Activated naive CD8-positive, alpha-beta T cell treated with anti-CD3 and anti-CD28 coated beads, Interleukin-2, amount 50 U/mL, for 24 hours (primary cell): ENCODE measurements around the gene SPECC1.
"Not testable (repeated sequence)": the region's sequence is repeated elsewhere in the genome, so short reads cannot be mapped to it uniquely, and the experiment has no call there.

ENCODE experiments used
- ATAC-seq: fragments of 150-1000 bp; cut with Tn5 transposase; one replicate; pipeline ENCODE4 v1.10.0; 2021
- DNase-seq: peaks from one replicate; pipeline ENCODE4 v3.0.0; 2021
- H3K27ac Mint-ChIP-seq: one replicate; pipeline ENCODE4 v1.8.0; 2021; ENCODE audit warnings: mild to moderate bottlenecking, mixed read lengths
- H3K27me3 Mint-ChIP-seq: one replicate; pipeline ENCODE4 v1.8.0; 2021; ENCODE audit warnings: mixed read lengths
- H3K36me3 Mint-ChIP-seq: one replicate; pipeline ENCODE4 v1.8.0; 2021; ENCODE audit warnings: low read depth, mixed read lengths
- H3K4me1 Mint-ChIP-seq: one replicate; pipeline ENCODE4 v1.8.0; 2021; ENCODE audit warnings: mixed read lengths
- H3K4me3 Mint-ChIP-seq: one replicate; pipeline ENCODE4 v1.8.0; 2021; ENCODE audit warnings: mild to moderate bottlenecking, moderate library complexity, mixed read lengths
- H3K9me3 Mint-ChIP-seq: one replicate; pipeline ENCODE4 v1.8.0; 2021; ENCODE audit warnings: mixed read lengths

Gene SPECC1

DNA sequence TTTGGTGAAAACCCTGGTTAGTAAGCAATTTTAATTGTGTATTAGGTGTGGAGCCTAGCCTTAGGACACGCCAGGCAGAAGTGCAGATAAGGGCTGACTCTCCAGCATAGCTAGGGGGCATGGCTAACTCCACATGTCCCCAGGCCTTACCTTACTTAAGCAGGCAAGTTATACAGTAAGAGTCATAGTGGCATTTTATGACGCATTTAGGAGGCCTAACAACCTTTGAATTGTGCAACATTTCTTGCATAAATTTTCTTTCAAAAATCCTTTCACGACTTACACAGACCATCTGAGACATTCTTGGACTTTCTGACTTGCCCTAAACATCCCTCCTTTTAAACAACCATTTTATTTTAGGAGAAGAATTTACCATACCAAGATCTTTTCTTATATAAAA lies 187.1 kb downstream of the SPECC1 start:
- H3K27ac Mint-ChIP-seq, H3K27me3 Mint-ChIP-seq, DNase-seq, H3K4me3 Mint-ChIP-seq, H3K9me3 Mint-ChIP-seq, H3K36me3 Mint-ChIP-seq, ATAC-seq, H3K4me1 Mint-ChIP-seq: not testable (repeated sequence)

DNA sequence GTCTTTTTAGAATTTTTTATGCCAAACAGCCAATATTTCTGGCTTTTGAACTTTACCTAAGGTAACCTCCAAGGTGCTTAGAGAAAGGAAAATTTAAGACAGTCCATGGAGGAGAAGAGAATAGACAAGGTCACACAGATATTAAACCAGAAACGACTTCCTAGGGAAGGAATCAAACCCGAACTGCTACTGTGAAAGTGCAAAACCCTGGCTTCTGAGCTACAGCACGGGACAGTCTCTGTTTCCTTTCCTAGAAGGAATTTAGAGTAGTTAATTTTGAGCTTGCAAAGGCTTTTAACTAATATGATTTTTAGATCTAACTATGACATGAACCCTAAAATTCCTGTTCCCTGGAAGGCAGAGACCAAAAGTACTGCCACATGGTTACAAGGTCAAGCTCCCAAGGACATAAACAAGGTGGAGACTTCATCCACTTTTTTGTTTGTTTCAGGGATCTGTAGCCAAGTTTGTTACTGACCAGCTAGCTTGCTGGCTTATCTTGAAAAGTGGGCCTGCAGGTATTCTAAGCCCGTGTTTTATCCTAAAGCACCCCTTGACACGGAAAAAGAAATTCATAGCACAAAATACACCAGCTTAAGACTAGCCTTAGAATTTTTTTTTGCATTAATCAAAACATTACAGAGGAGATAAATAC lies 188.2 kb downstream of the SPECC1 start:
- DNase-seq (no peak), ATAC-seq (no peak)
- H3K36me3 Mint-ChIP-seq: peaks cover 1% of the 10 kb centered on the region
- H3K4me1 Mint-ChIP-seq: no peaks in the 10 kb centered on the region
- H3K27me3 Mint-ChIP-seq: no peaks in the 10 kb centered on the region
- no peak overlapping the region for H3K27ac Mint-ChIP-seq
- H3K9me3 Mint-ChIP-seq: peaks cover 6% of the 10 kb centered on the region
- no peak overlapping the region for H3K4me3 Mint-ChIP-seq

- no peaks in the 10 kb centered on the region for H3K9me3 Mint-ChIP-seq
- H3K27ac Mint-ChIP-seq: no peak overlapping the region
- no peak for DNase-seq
- no peaks in the 10 kb centered on the region for H3K27me3 Mint-ChIP-seq
- no peak for ATAC-seq
- peaks cover 7% of the 10 kb centered on the region for H3K4me1 Mint-ChIP-seq
- no peak overlapping the region for H3K4me3 Mint-ChIP-seq
- peaks cover 1% of the 10 kb centered on the region for H3K36me3 Mint-ChIP-seq
These were observed 191.0 kb downstream of the SPECC1 start for GRCh38 chr17:20200016-20200795.

DNA sequence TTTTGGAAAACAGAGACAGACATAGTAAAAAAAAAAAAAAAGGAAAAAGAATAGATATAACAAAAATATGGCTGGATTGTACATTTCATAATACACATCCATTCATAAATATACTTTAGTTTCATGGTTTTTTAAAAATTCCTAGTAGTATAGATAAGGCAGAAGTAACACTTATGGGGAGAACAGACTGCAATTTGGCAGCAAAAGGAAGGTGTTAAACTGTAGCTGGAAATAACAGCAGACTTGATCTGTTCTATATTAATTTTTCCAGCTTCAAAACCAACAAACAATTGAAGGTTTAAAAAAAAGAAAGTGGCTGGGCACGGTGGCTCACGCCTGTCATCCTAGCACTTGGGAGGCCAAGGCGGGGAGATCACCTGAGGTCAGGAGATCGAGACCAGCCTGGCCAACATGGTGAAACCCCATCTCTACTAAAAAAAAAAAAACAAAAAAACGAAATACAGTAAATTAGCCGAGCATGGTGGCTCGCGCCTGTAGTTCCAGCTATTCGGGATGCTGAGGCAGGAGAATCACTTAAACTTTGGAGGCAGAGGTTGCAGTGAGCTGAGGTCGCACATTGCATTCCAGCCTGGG lies 191.8 kb downstream of the SPECC1 start:
- Mint-ChIP-seq H3K4me1 (peaks cover 14% of the 10 kb centered on the region), H3K27ac (no peak overlapping the region), H3K4me3 (no peak overlapping the region), H3K36me3 (peaks cover 1% of the 10 kb centered on the region), H3K27me3 (no peaks in the 10 kb centered on the region), H3K9me3 (no peaks in the 10 kb centered on the region)
- no peak for DNase-seq
- no peak for ATAC-seq

- DNase-seq: no peak
- Mint-ChIP-seq H3K4me3 (no peak overlapping the region), H3K27ac (no peak overlapping the region), H3K27me3 (no peaks in the 10 kb centered on the region), H3K36me3 (peaks cover 1% of the 10 kb centered on the region), H3K4me1 (peaks cover 25% of the 10 kb centered on the region), H3K9me3 (no peaks in the 10 kb centered on the region)
- ATAC-seq: no peak
These were observed 193.0 kb downstream of the SPECC1 start for GRCh38 chr17:20202141-20202621.

GRCh38 chr17:20203018-20203417 lies 193.9 kb downstream of the SPECC1 start:
- no peaks in the 10 kb centered on the region for H3K9me3 Mint-ChIP-seq
- no peak overlapping the region for H3K4me3 Mint-ChIP-seq
- peaks cover 26% of the 10 kb centered on the region for H3K4me1 Mint-ChIP-seq
- H3K27ac Mint-ChIP-seq: no peak overlapping the region
- no peaks in the 10 kb centered on the region for H3K27me3 Mint-ChIP-seq
- H3K36me3 Mint-ChIP-seq: peaks cover 1% of the 10 kb centered on the region
- ATAC-seq: no peak
- DNase-seq: no peak

DNA sequence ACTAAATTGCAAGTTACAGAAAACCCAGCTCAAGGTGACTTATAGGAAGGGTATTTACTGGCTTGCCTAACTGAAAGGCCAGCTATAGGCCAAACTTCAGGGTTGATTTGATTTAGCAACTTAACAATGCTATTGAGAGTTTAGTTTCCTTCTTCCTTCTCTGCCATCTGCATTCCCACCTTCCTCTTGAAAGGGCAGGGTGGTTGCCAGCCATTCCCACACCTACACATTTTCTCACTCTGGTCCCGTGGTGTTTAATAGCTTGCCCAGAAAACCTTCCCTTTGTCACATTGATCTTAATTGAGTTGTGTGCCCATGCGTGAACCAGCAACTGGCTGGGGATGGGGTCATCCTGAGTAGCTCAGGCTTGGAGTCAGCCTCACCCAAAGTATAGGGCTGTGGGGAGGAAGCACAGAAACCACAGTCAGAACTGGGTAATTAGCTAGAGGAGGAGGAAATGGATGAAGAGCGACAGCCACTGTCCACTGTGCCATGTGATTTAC lies 194.7 kb downstream of the SPECC1 start:
- no peak for DNase-seq

GRCh38 chr17:20205609-20206008 lies 196.4 kb downstream of the SPECC1 start:
- Mint-ChIP-seq H3K4me3 (no peak overlapping the region), H3K27me3 (no peaks in the 10 kb centered on the region), H3K36me3 (no peaks in the 10 kb centered on the region), H3K27ac (peak overlapping the region; percentile 4), H3K9me3 (no peaks in the 10 kb centered on the region), H3K4me1 (peaks cover 26% of the 10 kb centered on the region)
- ATAC-seq (no peak), DNase-seq (no peak)

More for the DNA sequence above, 194.7 kb downstream of the SPECC1 start:
- H3K9me3 Mint-ChIP-seq: no peaks in the 10 kb centered on the region
- H3K27ac Mint-ChIP-seq: no peak overlapping the region
- H3K36me3 Mint-ChIP-seq: no peaks in the 10 kb centered on the region
- no peaks in the 10 kb centered on the region for H3K27me3 Mint-ChIP-seq
- ATAC-seq: no peak
- H3K4me3 Mint-ChIP-seq: no peak overlapping the region
- peaks cover 26% of the 10 kb centered on the region for H3K4me1 Mint-ChIP-seq

DNA sequence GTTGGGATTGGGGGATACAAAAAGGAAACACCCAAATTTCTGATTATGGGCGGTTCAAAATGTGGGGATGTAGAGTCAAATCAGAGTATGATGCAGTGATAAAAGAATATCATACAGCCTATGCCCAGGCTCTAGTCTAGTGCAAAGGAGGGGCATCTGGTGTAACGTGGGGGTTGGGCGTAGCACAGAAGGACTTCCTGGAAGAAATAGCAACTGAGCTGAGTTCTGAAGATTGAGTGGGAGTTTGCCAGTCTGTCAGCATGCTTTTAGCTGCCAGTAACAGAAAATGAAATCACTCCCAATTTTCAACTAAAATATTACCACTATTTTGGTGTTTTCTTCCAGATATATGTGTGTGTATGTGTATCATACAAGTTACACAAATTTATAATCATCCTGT lies 196.9 kb downstream of the SPECC1 start:
- Mint-ChIP-seq H3K4me3 (no peak overlapping the region), H3K27ac (no peak overlapping the region), H3K27me3 (no peaks in the 10 kb centered on the region), H3K36me3 (no peaks in the 10 kb centered on the region), H3K9me3 (no peaks in the 10 kb centered on the region), H3K4me1 (peaks cover 26% of the 10 kb centered on the region)
- DNase-seq (peak; percentile 30), ATAC-seq (peak; percentile 76)

DNA sequence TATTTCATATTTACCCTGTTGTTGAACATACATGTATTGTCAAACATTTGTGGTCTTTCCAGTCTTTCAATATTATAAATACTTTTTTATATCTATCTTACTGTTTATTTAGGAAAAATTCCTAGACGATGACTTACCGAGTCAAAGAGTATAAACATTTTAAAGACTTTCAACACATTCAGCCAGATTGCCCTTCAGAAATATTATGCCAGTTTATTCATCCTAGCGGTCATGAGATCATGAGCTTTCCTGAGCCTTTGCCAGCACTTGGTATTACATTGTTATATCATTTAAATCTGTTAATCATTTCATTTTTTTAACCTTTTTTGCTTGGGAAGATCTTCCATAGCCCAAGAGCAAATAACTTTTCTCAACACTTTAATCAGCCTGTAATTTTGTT lies 197.4 kb downstream of the SPECC1 start:
- no peaks in the 10 kb centered on the region for H3K9me3 Mint-ChIP-seq
- DNase-seq (no peak), ATAC-seq (no peak)
- no peaks in the 10 kb centered on the region for H3K36me3 Mint-ChIP-seq
- H3K27me3 Mint-ChIP-seq: no peaks in the 10 kb centered on the region
- H3K4me1 Mint-ChIP-seq: peaks cover 26% of the 10 kb centered on the region
- no peak overlapping the region for H3K4me3 Mint-ChIP-seq
- H3K27ac Mint-ChIP-seq: no peak overlapping the region

GRCh38 chr17:20207262-20207985 lies 198.3 kb downstream of the SPECC1 start:
- H3K27me3 Mint-ChIP-seq: no peaks in the 10 kb centered on the region
- DNase-seq: no peak
- no peak for ATAC-seq
- H3K9me3 Mint-ChIP-seq: no peaks in the 10 kb centered on the region
- peaks cover 26% of the 10 kb centered on the region for H3K4me1 Mint-ChIP-seq
- peaks cover 4% of the 10 kb centered on the region for H3K36me3 Mint-ChIP-seq
- no peak overlapping the region for H3K27ac Mint-ChIP-seq
- H3K4me3 Mint-ChIP-seq: no peak overlapping the region

GRCh38 chr17:20208717-20209116 lies 199.6 kb downstream of the SPECC1 start:
- no peak for ATAC-seq

DNA sequence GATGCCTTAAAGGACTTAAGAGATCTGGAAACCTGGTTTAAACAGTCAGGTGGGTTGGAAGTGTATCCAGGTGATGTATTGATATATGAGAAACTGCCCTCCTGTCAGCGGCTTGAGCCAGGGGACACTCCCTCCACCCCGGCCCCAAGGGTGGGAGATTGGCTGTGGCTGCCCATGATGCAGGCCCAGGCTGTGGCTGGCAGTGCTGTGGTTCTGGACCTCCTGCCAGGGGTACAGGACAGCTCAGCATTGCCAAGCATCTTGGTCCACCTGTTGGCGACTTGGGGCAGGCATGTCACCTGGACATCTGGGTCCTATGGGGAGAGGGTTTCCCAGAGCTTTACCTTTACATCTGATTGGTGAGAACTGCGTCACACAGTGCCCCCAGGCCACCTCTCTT lies 201.0 kb downstream of the SPECC1 start:
- Mint-ChIP-seq H3K4me3 (no peak overlapping the region), H3K36me3 (peaks cover 4% of the 10 kb centered on the region), H3K27ac (no peak overlapping the region), H3K4me1 (peaks cover 18% of the 10 kb centered on the region), H3K9me3 (no peaks in the 10 kb centered on the region), H3K27me3 (no peaks in the 10 kb centered on the region)
- DNase-seq: no peak
- ATAC-seq: no peak

More at GRCh38 chr17:20208717-20209116, 199.6 kb downstream of the SPECC1 start:
- H3K9me3 Mint-ChIP-seq: no peaks in the 10 kb centered on the region
- peaks cover 4% of the 10 kb centered on the region for H3K36me3 Mint-ChIP-seq
- H3K27ac Mint-ChIP-seq: no peak overlapping the region
- H3K4me1 Mint-ChIP-seq: peaks cover 25% of the 10 kb centered on the region
- no peak overlapping the region for H3K4me3 Mint-ChIP-seq
- no peaks in the 10 kb centered on the region for H3K27me3 Mint-ChIP-seq
- no peak for DNase-seq

- Mint-ChIP-seq H3K27ac (no peak overlapping the region), H3K4me3 (no peak overlapping the region), H3K36me3 (peaks cover 4% of the 10 kb centered on the region)
These were observed 201.5 kb downstream of the SPECC1 start for GRCh38 chr17:20210614-20211013.

More at GRCh38 chr17:20210614-20211013, 201.5 kb downstream of the SPECC1 start:
- H3K9me3 Mint-ChIP-seq: no peaks in the 10 kb centered on the region
- DNase-seq (no peak), ATAC-seq (no peak)
- peaks cover 15% of the 10 kb centered on the region for H3K4me1 Mint-ChIP-seq
- no peaks in the 10 kb centered on the region for H3K27me3 Mint-ChIP-seq
